MM.1S (cell line): ENCODE results near the gene PAN3.

Source experiments
- CTCF ChIP-seq: fragments of 300-600 bp; sonication (generic); IDR thresholded peaks from 2 replicates; pipeline ENCODE4 v1.5.1; 2016; ENCODE audit warnings: antibody characterized with exemption, low read length, mixed read lengths
- EZH2 ChIP-seq: fragments of 300-600 bp; sonication (generic); optimal IDR thresholded peaks from 2 replicates; pipeline ENCODE3; 2017; ENCODE audit warnings: low read depth, mild to moderate bottlenecking, antibody characterized with exemption, low read length, mixed read lengths
- EZH2phosphoT487 ChIP-seq: fragments of 300-600 bp; sonication (generic); IDR thresholded peaks from 2 replicates; pipeline ENCODE4 v1.6.1; 2018; ENCODE audit warnings: antibody characterized with exemption, low read length

GRCh38 chr13:28316836-28317235, 178.5 kb downstream of the PAN3 start:
- TF ChIP-seq CTCF (no peak), EZH2phosphoT487 (no peak), EZH2 (no peak)
